ENCODE measurements around the gene CTSA.
"Not testable (repeated sequence)": the region's sequence is repeated elsewhere in the genome, so short reads cannot be mapped to it uniquely, and the experiment has no call there.

CTSA gene

GRCh38 chr20:45897289-45897688, 6.2 kb downstream of the CTSA start:
- no peak for DNase-seq

GRCh38 chr20:45897692-45898091, 6.6 kb downstream of the CTSA start:
- DNase-seq, result no peak

GRCh38 chr20:45898285-45898684, 7.2 kb downstream of the CTSA start:
- no peak for DNase-seq

GRCh38 chr20:45899046-45899835, 8.1 kb downstream of the CTSA start:
- no peak for DNase-seq

- DNase-seq, result not testable (repeated sequence)
Measured at GRCh38 chr20:45901332-45901731, 10.2 kb downstream of the CTSA start.

- DNase-seq, result no peak
Measured at GRCh38 chr20:45902199-45902701, 11.1 kb downstream of the CTSA start.

- DNase-seq, result no peak
Measured at GRCh38 chr20:45904583-45905504, 13.7 kb downstream of the CTSA start.

- no peak for DNase-seq
Measured at GRCh38 chr20:45905505-45906079, 14.5 kb downstream of the CTSA start.

GRCh38 chr20:45907219-45907948, 16.2 kb downstream of the CTSA start:
- no peak for DNase-seq

- no peak for DNase-seq
Measured at GRCh38 chr20:45908084-45908483, 16.9 kb downstream of the CTSA start.

- DNase-seq, result no peak
Measured at GRCh38 chr20:45909336-45909808, 18.2 kb downstream of the CTSA start.

- DNase-seq, result no peak
Measured at GRCh38 chr20:45909817-45910669, 18.9 kb downstream of the CTSA start.

GRCh38 chr20:45910670-45911485, 19.7 kb downstream of the CTSA start:
- DNase-seq, result no peak

- DNase-seq, result no peak
Measured at GRCh38 chr20:45911486-45912343, 20.6 kb downstream of the CTSA start, which contains the start of gene PLTP. PLTP (minus strand) TSS chr20:45912155; CDS start chr20:45911452, 703 bp downstream.

- no peak for DNase-seq
Measured at GRCh38 chr20:45912344-45912682, 21.2 kb downstream of the CTSA start.

- DNase-seq, result no peak
Measured at GRCh38 chr20:45913116-45913515, 22.0 kb downstream of the CTSA start.

GRCh38 chr20:45917790-45918141, 26.6 kb downstream of the CTSA start:
- DNase-seq, result no peak

GRCh38 chr20:45918182-45918737, 27.1 kb downstream of the CTSA start:
- DNase-seq, result no peak

GRCh38 chr20:45918779-45919537, 27.8 kb downstream of the CTSA start:
- no peak for DNase-seq

Data from NCI-H2107 (cell line).